GM19023 (cell line): ENCODE results near the gene CCDC87.
"Not testable (repeated sequence)": the region's sequence is repeated elsewhere in the genome, so short reads cannot be mapped to it uniquely, and the experiment has no call there.

Experiments used
- ATAC-seq: cut with Tn5 transposase; IDR thresholded peaks from one replicate; pipeline ENCODE4 v1.9.1; 2021; ENCODE audit warnings: mild to moderate bottlenecking, moderate library complexity; ENCODE audit not compliant: unreplicated experiment

Gene CCDC87

GRCh38 chr11:66592457-66593302, at the start of gene CCDC87, which contains the start of gene CCS:
Gene CCDC87 (minus strand): TSS chr11:66593063. CDS start chr11:66593015, 48 bp downstream.
Gene CCS (plus strand): TSS chr11:66593185. CDS start chr11:66593262, 77 bp downstream.
- ATAC-seq = peak; percentile 95

- no peak for ATAC-seq
Measured at GRCh38 chr11:66641834-66642233, 49.0 kb upstream of the CCDC87 start.

GRCh38 chr11:66639814-66640340, 47.0 kb upstream of the CCDC87 start:
- not testable (repeated sequence) for ATAC-seq

- no peak for ATAC-seq
Measured at GRCh38 chr11:66639066-66639813, 46.4 kb upstream of the CCDC87 start.

- peak; percentile 97 for ATAC-seq
Measured at GRCh38 chr11:66638177-66639065, 45.6 kb upstream of the CCDC87 start, which contains the start of gene RBM4. Gene RBM4 (plus strand): TSS chr11:66638703. CDS start chr11:66639712, 1,009 bp downstream.

- no peak for ATAC-seq
Measured at GRCh38 chr11:66637557-66638176, 44.8 kb upstream of the CCDC87 start.

- ATAC-seq = no peak
Measured at GRCh38 chr11:66636411-66636810, 43.5 kb upstream of the CCDC87 start.

GRCh38 chr11:66632952-66633351, 40.1 kb upstream of the CCDC87 start:
- no peak for ATAC-seq

- ATAC-seq = no peak
Measured at GRCh38 chr11:66631883-66632282, 39.0 kb upstream of the CCDC87 start.

- no peak for ATAC-seq
Measured at GRCh38 chr11:66629356-66629755, 36.5 kb upstream of the CCDC87 start.

GRCh38 chr11:66628061-66628603, 35.3 kb upstream of the CCDC87 start:
- no peak for ATAC-seq

GRCh38 chr11:66626926-66627325, 34.1 kb upstream of the CCDC87 start:
- no peak for ATAC-seq

- no peak for ATAC-seq
Measured at GRCh38 chr11:66626382-66626781, 33.5 kb upstream of the CCDC87 start.

GRCh38 chr11:66625752-66626149, 32.9 kb upstream of the CCDC87 start:
- ATAC-seq = no peak

- no peak for ATAC-seq
Measured at GRCh38 chr11:66625041-66625751, 32.3 kb upstream of the CCDC87 start.

- ATAC-seq = no peak
Measured at GRCh38 chr11:66624450-66624849, 31.6 kb upstream of the CCDC87 start.

GRCh38 chr11:66619080-66619554, 26.3 kb upstream of the CCDC87 start:
- no peak for ATAC-seq

GRCh38 chr11:66617155-66617834, 24.4 kb upstream of the CCDC87 start:
- ATAC-seq = no peak
